ENCODE data around the gene STAT2.

DNA sequence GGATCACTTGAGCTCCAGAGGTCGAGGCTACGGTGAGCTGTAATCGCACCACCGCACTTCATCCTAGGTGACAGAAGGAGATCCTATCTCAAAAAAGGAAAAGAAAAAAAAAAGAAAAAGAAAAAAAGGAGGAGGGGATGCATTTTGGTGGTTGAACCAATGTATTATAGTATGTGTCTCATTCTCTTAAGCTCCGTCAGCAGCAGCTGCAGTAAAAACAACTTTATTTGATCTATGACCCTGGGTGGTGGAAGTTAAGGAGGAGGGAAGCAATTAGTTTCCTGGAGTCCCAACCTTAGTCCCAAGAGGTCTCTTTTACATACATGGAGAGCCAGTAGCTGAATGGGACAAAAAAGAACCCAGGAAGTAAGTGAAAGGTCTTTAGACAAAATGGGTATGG, 29.5 kb upstream of the STAT2 start:
- TF ChIP-seq POLR2A (IDR thresholded peaks at IDR 0.05; ENCODE audit: low read depth, low read length) (no peak), TAF1 (IDR thresholded peaks at IDR 0.05; ENCODE audit: borderline replicate concordance, low read depth, low read length) (no peak)

Data from GM12892 (cell line).